Epidermal melanocyte (primary cell): ENCODE results near the gene MMP26.

Experiments
- DNase-seq: peaks from one replicate; pipeline ENCODE4 v3.0.0; 2011; ENCODE audit warnings: low spot score; ENCODE audit not compliant: insufficient read length

Gene MMP26

DNA sequence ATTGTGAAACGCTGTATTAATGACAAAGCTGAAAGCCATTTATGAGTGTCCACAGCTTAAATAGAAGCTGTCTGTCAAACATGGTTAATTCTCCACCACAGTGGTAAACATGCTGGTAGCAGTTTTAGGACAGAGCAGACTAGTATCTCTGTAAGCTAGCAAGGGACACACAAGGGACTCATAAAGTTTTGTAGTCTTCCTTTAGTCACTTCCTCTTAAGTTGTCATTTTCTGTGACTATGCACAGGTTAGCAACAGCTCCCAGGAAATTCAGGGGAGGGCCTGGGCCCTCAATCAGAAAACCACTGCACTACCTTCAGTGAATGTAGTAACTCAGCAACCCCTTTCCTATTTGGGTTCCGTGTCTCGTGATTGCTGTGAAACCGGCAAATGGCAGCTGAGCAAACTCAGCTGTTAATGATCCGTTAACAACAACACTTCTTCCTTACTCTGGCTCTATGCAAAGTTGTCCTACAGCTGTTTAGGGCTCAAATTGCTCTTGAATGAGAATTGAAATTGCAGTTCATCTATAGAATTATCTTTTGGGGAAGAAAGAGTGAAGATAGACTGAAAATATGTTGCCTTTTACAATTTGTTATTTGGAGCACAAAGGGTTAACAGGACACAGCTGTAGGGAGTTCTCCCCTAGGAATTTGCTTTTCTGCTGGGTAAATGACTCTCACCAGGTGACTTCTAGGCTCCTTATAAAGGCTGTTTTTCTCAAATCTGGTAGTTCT, at the start of gene MMP26:
MMP26 (plus strand) TSS at position 731 of the 736 bp plus-strand sequence.
- no peak for DNase-seq

DNA sequence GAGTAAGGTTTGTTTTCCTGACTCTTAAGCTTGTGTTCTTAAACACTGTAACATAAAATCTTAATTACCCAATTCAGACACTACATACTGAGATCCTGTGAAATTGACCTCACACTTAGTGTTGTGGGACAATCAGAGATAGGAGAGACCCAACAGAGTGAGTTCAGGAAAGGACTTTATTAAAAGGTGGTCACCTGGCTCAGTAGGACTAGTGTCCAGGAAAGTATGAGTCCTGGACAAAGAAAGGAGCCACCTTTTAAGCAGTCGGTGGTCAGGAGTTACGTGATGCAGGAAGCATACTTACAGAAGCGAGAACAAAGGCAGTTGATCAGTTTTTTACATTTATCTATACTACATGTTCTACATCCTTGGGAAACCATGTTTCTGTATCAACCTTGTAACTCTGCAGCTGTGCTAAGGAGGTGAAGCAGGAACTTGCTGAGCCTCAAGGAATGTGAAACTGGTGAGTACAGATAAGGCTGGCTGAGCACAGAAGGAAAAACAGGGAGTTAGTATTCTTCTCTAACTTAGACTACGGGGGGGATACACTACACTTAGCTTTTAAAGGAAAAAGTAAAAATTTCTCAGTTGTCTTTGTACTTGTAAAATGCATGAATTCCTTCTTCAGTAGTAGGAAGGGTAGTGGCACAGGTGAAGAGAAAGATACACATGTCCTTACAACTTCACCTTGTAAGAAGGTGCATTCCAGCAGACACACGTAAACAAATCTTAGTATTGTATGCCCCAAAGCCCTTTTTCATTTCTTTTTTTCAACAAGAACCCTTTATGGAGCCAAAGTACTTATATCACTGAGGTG, 45.7 kb upstream of the MMP26 start:
- no peak for DNase-seq

DNA sequence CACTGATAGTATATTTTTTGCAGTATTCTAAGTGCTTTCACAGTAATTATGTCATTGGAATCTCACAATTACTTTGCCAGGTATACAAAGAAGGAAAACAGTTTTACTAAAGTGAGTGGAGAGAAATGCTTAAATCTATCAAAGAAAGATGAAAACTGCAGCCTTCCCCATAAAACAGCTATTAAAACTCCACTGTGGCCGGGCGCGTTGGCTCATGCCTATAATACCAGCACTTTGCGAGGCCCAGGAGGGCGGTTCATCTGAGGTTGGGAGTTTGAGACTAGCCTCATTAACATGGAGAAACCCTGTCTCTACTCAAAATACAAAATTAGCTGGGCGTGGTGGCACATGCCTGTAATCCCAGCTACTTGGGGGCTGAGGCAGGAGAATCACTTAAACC, 41.7 kb upstream of the MMP26 start:
- no peak for DNase-seq

DNA sequence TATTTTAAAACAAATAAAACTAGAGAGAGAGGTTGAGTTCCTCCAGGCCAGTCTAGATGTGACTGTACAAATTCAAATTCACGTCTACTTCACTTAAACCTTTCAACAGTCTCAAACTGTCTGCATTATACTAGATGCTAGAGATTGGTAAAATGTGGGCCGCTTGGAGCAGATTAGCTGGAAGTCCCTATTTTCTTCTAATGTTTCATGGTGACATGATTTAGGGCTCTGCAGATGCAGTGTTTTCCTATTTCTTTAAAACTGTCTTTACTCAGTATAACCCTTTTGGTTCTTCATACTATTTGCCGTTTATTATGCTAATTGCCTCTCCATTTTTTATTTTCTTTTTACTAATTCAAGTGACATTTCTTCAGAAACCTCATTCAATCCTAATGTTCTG, 40.4 kb upstream of the MMP26 start:
- DNase-seq = no peak

DNA sequence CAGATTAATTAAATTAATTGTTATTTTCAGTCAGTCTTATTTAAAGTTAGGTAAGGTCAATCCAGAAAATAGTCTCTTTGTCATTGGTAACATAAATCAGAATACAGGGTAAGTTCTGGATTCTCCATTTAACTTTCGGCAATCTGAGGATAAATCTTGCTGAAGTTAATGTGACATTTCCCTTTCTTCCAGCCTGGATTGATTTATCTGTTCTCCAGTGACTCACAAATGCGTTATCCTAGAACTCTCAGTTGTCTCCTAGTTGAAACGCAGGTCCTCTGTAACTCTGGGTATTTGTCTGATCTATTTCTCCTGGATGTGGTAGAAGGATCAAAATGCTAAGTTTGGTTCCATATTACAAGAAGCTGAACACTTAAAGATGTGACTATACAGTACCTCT, 39.8 kb upstream of the MMP26 start:
- no peak for DNase-seq

DNA sequence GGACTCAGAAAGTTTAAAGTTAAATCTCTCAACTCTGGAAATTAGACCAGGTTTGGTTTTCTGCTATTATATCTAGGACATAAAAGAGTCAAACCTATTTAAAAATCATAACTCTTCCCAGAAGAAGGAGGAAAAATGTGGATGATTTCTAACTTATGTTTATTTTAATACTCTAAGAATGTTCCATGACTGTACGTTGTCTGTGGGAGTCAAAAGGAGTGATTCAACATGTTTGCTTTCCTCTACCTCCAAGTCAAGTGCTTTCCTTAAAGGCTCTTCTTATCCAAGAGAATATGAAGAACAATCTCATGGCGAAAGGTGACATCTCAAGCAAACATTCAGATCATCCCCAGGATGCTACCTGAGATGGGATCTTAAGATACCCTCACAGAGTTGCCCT, 39.2 kb upstream of the MMP26 start:
- no peak for DNase-seq

DNA sequence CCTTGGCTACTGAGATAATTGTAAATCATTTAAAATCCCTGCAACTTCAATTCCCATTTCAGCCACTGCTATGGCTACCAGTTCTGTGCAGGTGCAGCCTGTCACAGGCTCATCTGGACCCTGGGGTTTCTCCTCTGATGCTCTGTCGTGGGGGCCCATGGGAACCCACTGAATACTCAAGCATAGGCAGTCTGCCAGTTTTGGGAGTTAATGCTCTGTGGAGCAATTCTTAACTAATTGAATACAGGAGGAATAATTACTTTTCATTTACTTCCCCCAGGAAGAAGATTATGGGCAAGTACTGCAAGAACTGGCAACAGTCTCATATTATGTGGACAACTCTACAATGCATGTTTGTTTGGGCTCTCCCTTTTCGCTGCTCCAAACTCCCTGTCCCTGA, 32.8 kb upstream of the MMP26 start:
- no peak for DNase-seq

DNA sequence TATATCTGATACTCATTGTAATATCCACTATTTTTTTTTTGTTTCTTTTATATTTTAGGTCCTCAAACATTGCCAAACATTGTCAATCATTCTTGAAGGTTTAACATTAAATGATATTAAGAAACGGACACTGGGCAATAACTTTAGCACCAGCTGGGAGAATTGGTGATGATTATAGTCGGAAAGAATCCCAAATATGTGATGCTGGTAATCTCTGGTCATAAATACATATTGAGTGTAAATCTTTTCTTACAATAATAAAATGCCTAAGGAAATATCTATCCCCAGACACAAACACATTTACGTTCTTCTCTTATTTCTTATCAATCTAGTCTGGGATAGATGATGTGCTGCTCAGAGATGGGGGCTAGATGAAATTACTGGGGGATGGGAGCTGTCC, 32.1 kb upstream of the MMP26 start:
- DNase-seq = no peak

DNA sequence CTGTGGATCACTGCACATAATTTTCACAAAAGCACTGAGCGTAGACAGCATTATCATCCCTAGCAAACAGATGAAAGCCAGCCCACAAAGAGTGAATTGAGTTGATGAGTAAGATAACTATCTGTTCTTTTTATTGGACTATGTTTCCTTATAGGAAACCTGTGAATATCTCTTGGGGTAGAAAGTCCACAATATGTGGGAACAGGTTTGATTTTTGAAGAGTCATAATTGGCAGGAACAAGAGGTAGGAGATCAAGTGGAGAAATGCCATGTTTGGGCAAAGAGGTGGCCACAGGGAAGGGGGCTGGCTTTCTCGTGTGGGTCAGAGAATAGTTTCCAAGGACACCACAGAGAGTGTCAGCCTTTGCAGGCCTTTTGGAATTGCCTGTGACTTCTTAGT, 30.8 kb upstream of the MMP26 start:
- DNase-seq = no peak

DNA sequence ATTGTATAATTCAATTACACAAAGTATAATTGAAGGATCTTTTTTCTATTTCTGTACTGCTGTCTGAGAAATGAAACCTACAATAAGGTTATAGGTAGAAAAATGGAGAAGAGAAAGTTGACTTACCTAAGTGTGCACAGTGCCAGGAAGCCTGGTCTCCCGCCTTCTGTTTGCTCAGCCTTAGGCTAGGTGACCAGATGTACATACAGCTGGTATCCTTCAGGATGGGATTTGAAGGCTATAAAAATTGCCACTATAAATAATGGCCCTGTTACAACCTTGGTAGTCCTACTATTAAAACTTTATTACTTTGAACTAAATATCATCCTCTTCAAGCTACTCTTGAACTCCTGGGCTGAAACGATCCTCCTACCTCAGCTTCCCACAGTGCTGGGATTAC, 26.6 kb upstream of the MMP26 start:
- no peak for DNase-seq

DNA sequence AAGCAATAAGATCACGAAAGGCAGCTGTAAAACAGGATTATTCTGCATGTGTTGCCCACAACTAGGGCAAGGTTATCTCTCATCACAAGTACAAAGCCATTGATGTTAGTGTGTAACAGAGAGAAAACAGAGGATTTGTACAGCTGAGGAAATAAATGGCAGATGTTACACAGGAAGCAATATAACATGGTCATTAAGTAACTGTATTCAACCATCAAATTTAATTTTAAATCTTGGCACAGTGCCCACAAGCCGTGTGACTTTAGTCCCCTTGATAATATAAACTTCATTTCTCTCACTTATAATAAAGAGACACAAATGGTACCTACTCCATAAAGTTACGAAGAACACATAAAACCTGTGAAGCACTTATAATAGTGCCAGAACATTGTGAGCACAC, 24.2 kb upstream of the MMP26 start:
- DNase-seq = no peak

DNA sequence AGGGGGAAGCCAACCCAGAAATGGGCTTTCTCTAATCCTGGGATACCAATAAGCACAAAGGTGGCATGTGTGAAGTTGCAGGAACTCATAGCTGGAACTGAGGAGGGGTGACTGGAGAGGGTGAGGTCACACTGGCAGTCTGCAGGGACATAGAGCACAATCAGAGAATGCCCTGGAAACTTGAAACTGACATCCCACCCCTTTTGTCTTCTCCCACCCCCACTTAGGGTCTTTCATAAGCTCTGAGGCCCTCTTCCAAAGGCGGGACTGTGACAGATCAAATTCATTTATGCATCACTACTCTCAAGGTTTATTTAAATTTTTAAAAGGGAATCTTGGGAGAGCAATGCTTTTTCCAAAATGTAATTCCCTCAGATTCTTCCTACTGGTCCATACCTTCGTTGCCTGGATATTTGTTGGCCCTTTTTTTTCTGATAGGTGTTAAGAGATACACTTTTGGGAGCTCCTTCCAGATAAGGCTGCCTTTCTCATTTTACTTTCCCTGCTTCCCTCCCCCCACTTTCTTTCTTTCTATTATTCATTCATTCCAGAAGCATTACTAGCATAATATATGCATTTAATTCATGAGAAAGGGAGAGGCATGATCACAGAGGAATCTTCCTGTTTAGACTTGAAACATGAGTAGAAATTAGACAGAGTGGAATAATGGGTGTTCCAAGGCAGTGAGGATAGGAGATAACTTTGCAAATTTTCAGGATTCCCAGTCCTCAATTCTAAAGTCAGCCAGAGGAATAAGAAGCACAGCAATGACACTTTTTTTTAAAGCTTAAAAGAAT, 21.8 kb upstream of the MMP26 start:
- DNase-seq = no peak

DNA sequence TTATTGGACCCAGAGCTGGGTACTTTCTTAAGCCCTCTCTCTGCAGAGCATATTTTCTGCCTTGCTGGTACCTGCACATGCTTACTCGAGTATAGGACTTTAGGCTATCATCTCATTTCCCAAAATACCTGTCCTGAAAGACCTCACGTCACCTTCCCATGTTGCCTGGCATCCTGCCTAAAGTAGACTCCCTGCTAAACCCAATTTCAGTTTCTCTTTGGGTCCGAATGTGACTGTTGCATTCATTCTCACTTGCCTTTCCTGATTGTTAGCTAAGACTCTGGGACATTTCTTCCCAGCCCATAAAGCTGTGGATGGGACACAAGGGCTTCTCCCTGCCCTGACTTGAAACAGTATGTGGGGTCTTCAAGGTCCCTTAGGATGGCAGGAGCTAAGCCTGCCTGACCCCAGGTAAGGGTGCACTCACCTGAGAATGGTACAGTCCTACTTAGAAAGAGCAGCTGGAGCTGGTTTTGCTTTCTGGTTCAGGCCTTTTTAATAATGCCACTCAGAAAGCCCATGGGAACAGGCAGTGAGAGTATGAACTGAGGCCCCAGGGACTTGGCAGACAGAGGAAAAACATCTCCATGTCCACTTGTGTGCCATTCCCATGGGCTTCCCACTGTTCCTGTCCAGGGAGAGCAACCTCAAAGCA, 19.8 kb upstream of the MMP26 start:
- no peak for DNase-seq

DNA sequence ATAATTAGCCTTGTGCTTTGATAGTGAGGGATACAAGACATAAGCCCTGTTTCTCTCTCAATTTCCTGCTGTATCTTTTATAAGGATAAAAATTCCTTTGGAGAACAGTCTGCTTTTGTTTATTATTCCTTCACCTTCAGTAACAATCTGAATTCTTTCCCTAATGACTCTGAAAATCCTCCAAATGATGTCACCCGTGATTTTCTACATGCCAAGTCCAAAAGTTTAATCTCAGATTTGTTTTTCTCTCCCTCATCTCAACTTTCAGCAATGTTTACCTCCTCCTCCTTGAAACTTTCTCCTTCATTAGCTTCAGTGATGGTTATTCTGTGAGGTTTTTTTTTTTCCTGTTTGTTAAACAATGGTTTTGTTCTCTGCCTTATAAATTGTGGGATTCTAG, 9.1 kb upstream of the MMP26 start:
- DNase-seq = no peak

DNA sequence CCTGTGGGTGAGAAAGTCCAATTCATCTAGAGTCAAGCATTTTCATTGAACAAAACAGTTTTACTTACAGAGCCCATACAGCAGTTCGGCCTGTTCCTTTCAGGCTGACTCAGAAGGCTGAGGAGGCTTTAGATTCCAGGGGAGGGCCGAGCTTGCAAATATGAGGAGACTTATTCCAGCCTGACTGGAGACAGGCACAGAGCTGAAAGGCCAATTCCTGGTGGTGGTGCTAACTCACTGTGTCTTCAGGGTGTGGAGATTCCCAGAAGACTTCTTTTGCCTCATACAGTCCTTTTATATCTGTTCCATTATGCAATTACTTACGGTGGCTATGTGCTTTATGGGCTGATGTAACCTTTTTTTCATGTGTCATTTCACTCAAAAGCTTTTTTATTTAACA, 7.0 kb upstream of the MMP26 start, which contains the start of gene OR51E2:
OR51E2 (minus strand) TSS at position 269 of the 400 bp plus-strand sequence. CDS start 15,142 bp downstream, outside the sequence.
- no peak for DNase-seq

DNA sequence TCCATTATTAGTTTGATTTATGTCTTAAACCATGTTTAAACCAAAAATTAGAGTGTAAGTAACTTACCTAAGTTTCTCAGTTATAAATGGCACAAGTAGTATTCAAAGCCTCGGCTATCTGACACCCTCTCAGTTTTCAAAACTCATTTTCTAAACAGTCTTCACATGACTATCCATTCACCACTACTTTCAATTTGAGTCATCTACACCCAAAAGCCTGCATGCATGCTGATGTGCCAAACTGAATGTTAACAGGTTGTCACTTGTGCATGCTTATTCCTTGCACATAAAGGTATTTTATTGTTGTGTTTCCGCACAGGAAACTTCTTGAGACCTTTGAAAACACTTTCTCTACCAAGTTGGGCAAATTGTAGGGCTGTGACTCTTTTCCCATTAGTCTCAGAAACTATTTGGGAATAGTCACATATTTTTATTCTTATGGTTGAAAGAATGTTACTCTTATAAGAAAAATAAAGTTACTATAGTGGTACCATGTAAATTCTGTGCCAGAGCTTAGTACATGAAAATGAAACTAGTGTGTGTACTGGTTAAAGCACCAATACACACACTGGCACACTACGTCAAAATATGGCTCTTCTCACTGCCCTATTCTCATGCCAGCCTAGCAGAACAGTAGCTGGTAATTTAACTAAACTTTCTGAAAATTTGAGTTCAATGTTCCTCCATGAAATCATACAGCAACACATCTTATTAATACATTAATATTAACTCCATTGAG, 4.7 kb upstream of the MMP26 start:
- no peak for DNase-seq

DNA sequence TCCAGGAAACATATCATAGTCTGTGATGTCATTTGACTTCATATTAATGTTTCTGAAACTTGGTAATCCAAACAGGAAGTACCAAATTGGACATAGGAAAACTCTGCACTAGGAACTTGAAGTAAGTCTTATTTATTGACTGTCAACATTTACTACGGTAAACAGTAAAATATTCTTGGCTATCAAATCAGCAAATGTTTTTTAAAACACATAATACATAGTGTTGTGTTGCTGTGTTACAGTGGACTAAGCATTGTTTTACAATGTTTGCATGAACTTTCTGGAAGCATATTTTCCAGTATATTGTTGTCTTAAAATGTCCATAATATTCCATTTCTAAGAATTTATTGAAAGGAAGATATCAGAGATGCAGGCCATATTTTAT, 4.2 kb upstream of the MMP26 start:
- DNase-seq = no peak

DNA sequence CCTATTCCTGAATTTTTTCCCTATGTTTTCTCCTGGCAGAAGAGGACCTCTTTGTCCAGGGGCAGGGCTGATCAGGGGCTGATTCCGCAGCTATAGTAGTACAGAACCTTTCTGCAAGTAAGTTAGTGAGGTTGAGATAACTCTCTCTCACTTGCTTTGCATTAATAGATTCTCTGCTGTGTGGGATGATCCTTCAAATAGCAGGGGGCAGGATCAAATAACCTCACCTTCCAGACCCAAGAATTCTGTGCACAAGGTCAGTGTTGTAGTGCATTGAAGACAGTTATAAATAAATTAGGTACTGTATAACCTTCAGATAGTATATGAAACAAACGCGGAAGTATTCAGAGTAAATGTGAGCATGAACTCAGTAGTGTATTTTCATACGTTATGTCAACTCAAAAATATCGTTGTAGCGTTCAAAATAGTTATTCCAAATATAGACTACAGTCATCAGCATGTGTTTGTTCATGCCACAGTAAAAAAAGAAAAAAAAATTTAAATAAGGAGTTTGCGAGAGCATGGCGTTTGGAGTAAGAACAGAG, 278 bp downstream of the MMP26 start:
- no peak for DNase-seq

DNA sequence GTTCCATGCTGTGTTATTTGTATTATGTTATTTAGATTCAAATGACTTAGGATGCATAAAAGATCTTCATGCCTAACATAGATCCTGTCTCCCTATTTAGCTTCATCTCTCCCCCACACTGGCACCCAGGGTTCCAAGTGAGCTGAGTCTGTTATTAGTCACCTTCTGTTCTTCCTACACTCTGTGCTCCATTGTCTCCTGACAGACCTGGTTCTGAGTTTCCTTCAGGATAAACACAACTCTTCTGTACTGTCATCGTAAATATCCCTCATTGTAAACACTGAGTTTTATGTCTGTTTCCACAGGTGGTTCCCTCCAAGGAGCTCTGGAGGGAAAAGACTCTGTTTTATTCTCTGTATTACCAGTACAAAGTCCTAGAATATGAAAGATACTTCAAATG, 8.7 kb downstream of the MMP26 start:
- DNase-seq = no peak

DNA sequence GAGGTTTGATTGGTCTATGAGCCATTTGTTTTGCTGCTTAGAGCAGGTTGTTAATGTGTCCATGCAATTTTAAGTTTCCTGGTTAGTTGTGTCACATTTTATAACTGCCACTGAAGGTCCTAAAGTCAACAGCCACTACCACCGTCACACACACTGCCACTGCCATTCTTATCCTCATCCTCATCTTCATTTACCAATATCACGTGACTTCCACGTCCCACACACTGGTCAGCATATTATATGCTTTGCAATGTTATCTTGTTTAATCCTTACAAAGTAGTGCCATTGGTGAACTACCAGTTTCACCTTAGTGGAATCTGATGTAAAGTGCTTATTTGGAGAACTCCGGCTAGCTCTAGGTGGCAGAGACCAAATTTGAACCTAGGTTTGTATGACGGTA, 9.7 kb downstream of the MMP26 start:
- no peak for DNase-seq
